Neutrophil (primary cell): ENCODE data around the gene TBC1D22A.

Source experiments
- H3K27ac ChIP-seq: fragments of 200-600 bp; sonication (generic); 2 replicates; pipeline ENCODE4 v1.5.1; 2016; ENCODE audit warnings: mild to moderate bottlenecking, moderate library complexity
- H3K27me3 ChIP-seq: fragments of 200-600 bp; sonication (generic); 2 replicates; pipeline ENCODE4 v1.6.0; 2016; ENCODE audit warnings: mild to moderate bottlenecking
- H3K36me3 ChIP-seq: fragments of 200-600 bp; sonication (generic); 2 replicates; pipeline ENCODE4 v1.5.1; 2017
- H3K4me1 ChIP-seq, 2 experiments: fragments of 200-600 bp in 1 of 2; sonication (generic) in 1 of 2; 1 replicate in 1 of 2; 2 replicates in 1 of 2; pipeline versions ENCODE4 v1.5.1 to v1.6.1; 2013 to 2016; ENCODE audit warnings: low read depth in 1 of 2, low read length in 1 of 2, mild to moderate bottlenecking in 1 of 2, moderate library complexity in 1 of 2; ENCODE audit not compliant: control insufficient read depth in 1 of 2, insufficient read depth in 1 of 2
- H3K4me3 ChIP-seq, 2 experiments: fragments of 200-600 bp in 1 of 2; sonication (generic) in 1 of 2; 1 replicate in 1 of 2; 2 replicates in 1 of 2; pipeline ENCODE4 v1.5.1; 2013 to 2016; ENCODE audit warnings: low read depth in 1 of 2, low read length in 1 of 2, mild to moderate bottlenecking in 1 of 2, moderate library complexity in 1 of 2
- H3K9me3 ChIP-seq: fragments of 200-600 bp; sonication (generic); 2 replicates; pipeline ENCODE4 v1.5.1; 2016
- CTCF ChIP-seq: fragments of 200-600 bp; sonication (generic); IDR thresholded peaks from 2 replicates; pipeline ENCODE4 v1.5.1; 2016; ENCODE audit warnings: antibody characterized with exemption

The TBC1D22A gene

GRCh38 chr22:46744581-46744980 is 17.9 kb upstream of the TBC1D22A start:
- Histone ChIP-seq H3K36me3 (no peaks in the 10 kb centered on the region), H3K27ac (no peak overlapping the region), H3K9me3 (no peaks in the 10 kb centered on the region), H3K27me3 (no peaks in the 10 kb centered on the region), H3K4me3 (no peak overlapping the region), H3K4me1 (peaks cover 15% of the 10 kb centered on the region in 2 experiments)
- no peak for TF ChIP-seq CTCF

GRCh38 chr22:46746192-46746591 is 16.3 kb upstream of the TBC1D22A start:
- TF ChIP-seq CTCF, result no peak
- Histone ChIP-seq H3K4me3 (no peak overlapping the region), H3K4me1 (peaks cover 31% of the 10 kb centered on the region in 2 experiments), H3K27me3 (no peaks in the 10 kb centered on the region), H3K36me3 (no peaks in the 10 kb centered on the region), H3K27ac (no peak overlapping the region), H3K9me3 (no peaks in the 10 kb centered on the region)

GRCh38 chr22:46746620-46747019 is 15.8 kb upstream of the TBC1D22A start:
- TF ChIP-seq CTCF, result no peak
- Histone ChIP-seq H3K36me3 (no peaks in the 10 kb centered on the region), H3K9me3 (no peaks in the 10 kb centered on the region), H3K27me3 (no peaks in the 10 kb centered on the region), H3K4me3 (no peak overlapping the region), H3K4me1 (peaks cover 35 to 36% of the 10 kb centered on the region in 2 experiments), H3K27ac (no peak overlapping the region)

GRCh38 chr22:46747646-46748045 is 14.8 kb upstream of the TBC1D22A start:
- Histone ChIP-seq H3K4me3 (no peak overlapping the region), H3K36me3 (no peaks in the 10 kb centered on the region), H3K27ac (no peak overlapping the region), H3K4me1 (peaks cover 38 to 41% of the 10 kb centered on the region in 2 experiments), H3K9me3 (no peaks in the 10 kb centered on the region), H3K27me3 (no peaks in the 10 kb centered on the region)
- TF ChIP-seq CTCF, result no peak

- Histone ChIP-seq H3K36me3 (no peaks in the 10 kb centered on the region), H3K27me3 (no peaks in the 10 kb centered on the region), H3K4me1 (peaks cover 45 to 46% of the 10 kb centered on the region in 2 experiments), H3K4me3 (no peak overlapping the region), H3K27ac (peak overlapping the region; percentile 98), H3K9me3 (no peaks in the 10 kb centered on the region)
- no peak for TF ChIP-seq CTCF
Measured at GRCh38 chr22:46748206-46748907, 14.1 kb upstream of the TBC1D22A start.
